Measurements from ENCODE around the gene COL16A1. TPM values are rescaled to one million over a fixed set of nuclear protein-coding genes. Genes with fewer than 3 reads are reported as not detected.

COL16A1 gene
- total RNA-seq, 2 donors from 2014 or later: 0.49 to 0.82 TPM

DNA sequence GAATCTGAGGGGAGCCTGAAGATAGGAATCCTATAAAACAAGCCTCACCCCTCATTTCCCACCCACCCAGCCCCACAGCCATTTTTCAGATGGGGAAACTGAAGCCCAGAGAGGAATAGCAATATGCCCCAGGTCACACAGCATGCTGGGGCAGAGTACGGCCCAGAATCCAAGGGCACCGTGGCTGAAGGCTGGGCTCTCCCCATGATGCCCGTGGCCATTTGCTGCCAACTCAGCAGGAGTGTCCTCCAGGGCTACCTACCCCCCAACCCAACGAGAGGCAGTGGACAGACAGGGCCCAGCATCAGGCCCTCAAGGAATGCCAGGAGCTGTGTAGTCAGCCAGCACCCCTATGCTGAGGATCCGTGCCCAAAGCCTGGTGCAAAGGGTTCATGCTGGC is 8.5 kb downstream of the COL16A1 start:
- ATAC-seq (replicated peaks in 1 of 2) (no peak), DNase-seq (no peak)
- peaks cover 16% of the 10 kb centered on the region for H3K4me1 Mint-ChIP-seq (ENCODE audit: low read depth)
- no peaks in the 10 kb centered on the region for H3K9me3 Mint-ChIP-seq
- H3K4me3 Mint-ChIP-seq: no peak overlapping the region
- H3K27ac Mint-ChIP-seq: no peak overlapping the region
- no peaks in the 10 kb centered on the region for H3K36me3 Mint-ChIP-seq (ENCODE audit: insufficient read depth in 2 of 2)
- H3K27me3 Mint-ChIP-seq (ENCODE audit: low read depth): no peaks in the 10 kb centered on the region

DNA sequence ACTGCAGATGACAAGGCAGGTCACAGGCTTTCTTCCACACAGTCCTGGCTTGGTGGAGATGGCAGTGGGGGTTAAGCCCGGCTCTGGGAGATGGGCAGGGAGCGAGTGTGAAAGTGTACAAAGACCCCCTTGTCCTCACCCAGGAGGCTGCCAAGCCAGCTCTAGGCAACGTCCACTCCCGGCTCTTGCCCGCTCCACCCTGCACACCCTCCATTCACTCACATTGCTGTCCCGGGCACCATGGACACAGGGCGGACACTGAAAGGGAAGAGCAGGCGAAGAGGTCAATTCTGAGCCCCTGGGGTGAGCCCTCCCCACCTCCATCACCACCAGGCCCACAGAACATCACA is 8.9 kb downstream of the COL16A1 start:
- Mint-ChIP-seq H3K27ac (no peak overlapping the region), H3K27me3 (ENCODE audit: low read depth) (no peaks in the 10 kb centered on the region), H3K4me3 (no peak overlapping the region), H3K36me3 (ENCODE audit: insufficient read depth in 2 of 2) (no peaks in the 10 kb centered on the region), H3K9me3 (no peaks in the 10 kb centered on the region), H3K4me1 (ENCODE audit: low read depth) (peaks cover 12% of the 10 kb centered on the region)
- ATAC-seq (replicated peaks in 1 of 2) (no peak), DNase-seq (no peak)

DNA sequence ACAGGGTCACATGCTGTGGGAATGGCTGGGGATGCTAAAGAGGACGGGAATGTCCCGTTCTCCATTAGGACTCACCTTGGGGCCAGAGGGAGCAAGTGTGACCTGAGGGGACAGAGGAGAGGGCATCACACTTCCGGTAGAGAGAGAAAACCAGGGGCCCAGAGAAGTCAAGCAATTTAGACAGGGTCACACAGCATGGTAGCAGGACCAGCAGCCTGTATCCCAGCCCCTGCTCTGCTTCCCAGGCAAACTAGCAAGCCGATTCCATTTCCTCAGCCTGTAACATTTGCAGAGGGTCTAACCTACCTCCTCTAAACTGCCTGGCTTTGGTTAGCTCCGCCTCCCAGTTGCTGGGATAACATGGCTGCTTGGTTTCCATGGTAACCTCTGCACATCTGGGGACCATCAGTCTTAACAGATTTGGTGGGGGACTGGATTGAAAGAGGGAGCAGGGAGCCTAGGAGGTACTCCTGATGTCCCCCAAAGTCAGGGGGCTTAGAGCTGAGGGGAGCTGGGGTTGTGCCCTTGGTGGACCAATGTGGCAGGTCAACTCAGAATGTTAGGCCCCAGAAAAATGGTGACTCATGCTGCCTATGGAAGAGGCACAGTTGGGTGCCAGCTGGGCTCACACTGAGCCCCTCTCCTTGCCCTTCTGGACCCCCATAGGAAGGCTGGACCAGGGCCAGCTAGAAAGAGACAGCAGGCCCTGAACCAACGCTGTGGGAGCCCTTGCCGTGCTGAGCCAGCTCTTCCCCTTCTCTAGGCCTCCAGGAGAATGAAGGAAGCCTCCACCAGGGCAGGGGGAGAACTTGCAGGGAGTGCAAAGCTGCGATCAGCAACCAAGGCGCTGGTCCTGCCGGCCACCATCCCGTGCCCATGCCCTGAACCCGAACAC is 9.5 kb downstream of the COL16A1 start:
- Mint-ChIP-seq H3K27ac (no peak overlapping the region), H3K27me3 (ENCODE audit: low read depth) (no peaks in the 10 kb centered on the region), H3K9me3 (no peaks in the 10 kb centered on the region), H3K4me3 (no peak overlapping the region), H3K4me1 (ENCODE audit: low read depth) (peaks cover 5% of the 10 kb centered on the region), H3K36me3 (ENCODE audit: insufficient read depth in 2 of 2) (no peaks in the 10 kb centered on the region)
- DNase-seq: no peak
- no peak for ATAC-seq (replicated peaks in 1 of 2)

DNA sequence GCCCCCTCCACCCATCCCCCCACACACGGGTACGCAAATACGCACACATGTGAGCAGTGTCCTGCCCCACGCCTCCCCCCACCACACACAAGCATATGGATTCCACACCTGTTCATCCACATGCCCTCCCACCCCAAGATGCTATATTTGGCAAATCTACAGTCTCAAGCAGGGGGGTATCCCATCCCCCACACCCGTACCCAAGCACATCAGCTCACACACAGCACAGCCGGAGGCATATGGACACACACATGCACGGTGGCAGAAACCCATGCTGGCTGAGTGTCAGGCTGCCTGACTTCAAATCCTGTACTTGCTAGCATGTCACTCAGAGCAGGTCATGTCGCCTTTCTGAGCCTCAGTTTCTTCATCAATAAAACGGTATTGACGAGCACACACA is 10.6 kb downstream of the COL16A1 start:
- no peaks in the 10 kb centered on the region for H3K36me3 Mint-ChIP-seq (ENCODE audit: insufficient read depth in 2 of 2)
- no peak overlapping the region for H3K4me3 Mint-ChIP-seq
- no peaks in the 10 kb centered on the region for H3K9me3 Mint-ChIP-seq
- DNase-seq (no peak), ATAC-seq (replicated peaks in 1 of 2) (no peak)
- H3K27me3 Mint-ChIP-seq (ENCODE audit: low read depth): no peaks in the 10 kb centered on the region
- H3K4me1 Mint-ChIP-seq (ENCODE audit: low read depth): no peaks in the 10 kb centered on the region
- H3K27ac Mint-ChIP-seq: no peak overlapping the region

DNA sequence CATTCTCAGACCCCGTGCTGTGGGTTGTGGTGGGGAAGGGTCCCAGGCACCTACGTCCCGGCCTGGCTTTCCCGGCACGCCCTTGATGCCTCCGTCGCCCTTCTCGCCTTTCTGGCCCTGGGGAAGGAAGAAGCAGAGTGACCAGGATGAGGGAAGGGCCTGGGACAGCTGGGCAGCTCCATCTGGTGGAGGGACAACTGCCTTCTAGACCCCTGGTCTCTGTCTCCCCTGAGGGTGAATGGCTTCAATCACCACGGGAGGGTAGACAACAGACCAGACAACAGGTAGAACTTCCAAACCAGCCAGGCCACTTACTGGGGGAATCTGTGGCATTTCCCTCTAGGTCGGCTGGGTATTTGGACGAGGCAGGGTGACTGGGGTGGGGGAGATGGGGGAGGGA is 11.9 kb downstream of the COL16A1 start:
- Mint-ChIP-seq H3K4me3 (no peak overlapping the region), H3K27me3 (ENCODE audit: low read depth) (no peaks in the 10 kb centered on the region), H3K9me3 (no peaks in the 10 kb centered on the region), H3K27ac (no peak overlapping the region), H3K36me3 (ENCODE audit: insufficient read depth in 2 of 2) (no peaks in the 10 kb centered on the region), H3K4me1 (ENCODE audit: low read depth) (no peaks in the 10 kb centered on the region)
- ATAC-seq (replicated peaks in 1 of 2): no peak
- no peak for DNase-seq

DNA sequence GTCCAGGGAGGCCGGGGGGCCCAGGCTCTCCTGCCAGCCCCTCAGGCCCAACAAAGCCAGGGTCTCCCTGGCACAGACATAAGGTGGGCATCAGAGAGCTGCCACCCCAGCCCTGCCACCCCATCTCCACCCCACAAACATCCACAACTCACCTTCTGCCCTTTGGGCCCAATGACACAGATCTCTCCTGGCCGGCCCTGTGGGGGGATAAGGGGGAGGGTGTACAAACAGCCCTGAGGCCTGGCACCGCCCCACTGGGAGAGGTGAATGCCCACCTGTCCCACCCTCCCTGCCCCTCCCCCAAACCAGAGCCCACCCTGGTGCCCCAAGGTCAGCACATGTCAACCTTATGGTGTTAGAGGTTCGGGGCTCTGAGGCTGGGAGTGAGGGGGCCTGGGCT is 12.4 kb downstream of the COL16A1 start:
- H3K4me3 Mint-ChIP-seq: no peak overlapping the region
- H3K4me1 Mint-ChIP-seq (ENCODE audit: low read depth): no peaks in the 10 kb centered on the region
- no peaks in the 10 kb centered on the region for H3K27me3 Mint-ChIP-seq (ENCODE audit: low read depth)
- H3K27ac Mint-ChIP-seq: no peak overlapping the region
- DNase-seq: no peak
- no peak for ATAC-seq (replicated peaks in 1 of 2)
- H3K36me3 Mint-ChIP-seq (ENCODE audit: insufficient read depth in 2 of 2): no peaks in the 10 kb centered on the region
- H3K9me3 Mint-ChIP-seq: no peaks in the 10 kb centered on the region

DNA sequence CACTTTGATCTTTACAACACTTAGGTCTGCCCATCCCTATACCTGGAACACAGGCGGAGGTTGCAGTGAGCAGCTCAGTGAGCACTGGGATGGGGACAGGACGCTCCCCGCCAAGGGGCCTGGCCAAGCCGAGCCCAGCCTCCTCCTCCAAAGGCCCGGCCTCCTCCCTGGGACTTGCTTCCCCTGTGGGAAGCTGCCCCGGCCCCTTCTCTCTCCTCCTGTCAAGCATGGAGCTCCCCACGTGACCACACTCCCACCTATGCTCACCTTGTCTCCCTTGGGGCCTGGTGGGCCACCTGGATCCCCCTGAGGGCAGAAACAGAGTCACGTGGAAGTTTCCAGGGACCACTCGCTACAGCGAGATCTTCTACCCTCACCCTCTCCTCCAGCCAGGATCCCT is 12.9 kb downstream of the COL16A1 start:
- Mint-ChIP-seq H3K27ac (no peak overlapping the region), H3K27me3 (ENCODE audit: low read depth) (no peaks in the 10 kb centered on the region)

DNA sequence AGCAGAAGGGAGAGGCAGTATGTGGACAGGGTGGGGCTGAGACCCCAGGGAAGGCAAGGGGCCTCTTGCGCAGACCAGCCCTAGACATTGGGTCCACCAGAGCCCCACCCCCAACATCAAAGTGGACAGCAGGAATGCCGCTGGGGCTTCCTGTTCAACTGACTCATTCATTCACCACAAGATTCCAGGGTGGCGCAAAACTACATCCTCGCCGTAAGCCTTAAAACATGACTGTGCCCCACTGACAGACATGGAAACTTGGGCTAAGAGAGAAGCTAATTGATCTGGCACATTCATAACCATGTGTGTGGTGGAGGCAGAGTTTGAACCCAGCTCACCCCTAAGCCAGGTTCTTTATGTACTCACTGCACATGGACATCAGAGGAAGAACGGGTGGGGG is 14.0 kb downstream of the COL16A1 start:
- Mint-ChIP-seq H3K27ac (no peak overlapping the region), H3K27me3 (ENCODE audit: low read depth) (no peaks in the 10 kb centered on the region), H3K9me3 (no peaks in the 10 kb centered on the region), H3K4me1 (ENCODE audit: low read depth) (no peaks in the 10 kb centered on the region), H3K36me3 (ENCODE audit: insufficient read depth in 2 of 2) (no peaks in the 10 kb centered on the region), H3K4me3 (no peak overlapping the region)
- ATAC-seq (replicated peaks in 1 of 2) (no peak), DNase-seq (no peak)

More for the DNA sequence above, 12.9 kb downstream of the COL16A1 start:
- Mint-ChIP-seq H3K9me3 (no peaks in the 10 kb centered on the region), H3K4me3 (no peak overlapping the region), H3K36me3 (ENCODE audit: insufficient read depth in 2 of 2) (no peaks in the 10 kb centered on the region), H3K4me1 (ENCODE audit: low read depth) (no peaks in the 10 kb centered on the region)
- DNase-seq: no peak
- ATAC-seq (replicated peaks in 1 of 2): no peak

DNA sequence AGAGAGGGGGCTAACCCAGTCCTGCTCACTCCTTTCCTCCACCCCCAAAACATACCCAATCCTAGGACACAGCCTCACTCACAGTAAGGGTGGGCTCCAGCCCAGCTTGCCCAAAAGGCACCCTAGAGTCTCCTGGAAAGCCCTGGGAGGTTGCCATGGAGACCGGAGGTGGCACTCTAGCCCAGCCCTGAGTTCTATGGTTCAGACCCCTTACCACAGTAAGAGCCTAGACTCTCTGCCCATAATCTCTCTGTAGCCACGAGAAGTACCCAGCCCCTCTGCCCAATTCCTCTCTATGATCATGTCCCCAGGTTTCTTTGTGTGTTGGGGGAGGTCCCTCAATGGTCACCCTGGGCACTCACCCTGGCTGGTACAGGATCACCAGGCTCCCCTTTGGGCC is 14.4 kb downstream of the COL16A1 start:
- H3K4me3 Mint-ChIP-seq: no peak overlapping the region
- no peaks in the 10 kb centered on the region for H3K36me3 Mint-ChIP-seq (ENCODE audit: insufficient read depth in 2 of 2)
- ATAC-seq (replicated peaks in 1 of 2): no peak
- H3K9me3 Mint-ChIP-seq: no peaks in the 10 kb centered on the region
- H3K27me3 Mint-ChIP-seq (ENCODE audit: low read depth): no peaks in the 10 kb centered on the region
- no peak overlapping the region for H3K27ac Mint-ChIP-seq
- no peak for DNase-seq
- H3K4me1 Mint-ChIP-seq (ENCODE audit: low read depth): no peaks in the 10 kb centered on the region

DNA sequence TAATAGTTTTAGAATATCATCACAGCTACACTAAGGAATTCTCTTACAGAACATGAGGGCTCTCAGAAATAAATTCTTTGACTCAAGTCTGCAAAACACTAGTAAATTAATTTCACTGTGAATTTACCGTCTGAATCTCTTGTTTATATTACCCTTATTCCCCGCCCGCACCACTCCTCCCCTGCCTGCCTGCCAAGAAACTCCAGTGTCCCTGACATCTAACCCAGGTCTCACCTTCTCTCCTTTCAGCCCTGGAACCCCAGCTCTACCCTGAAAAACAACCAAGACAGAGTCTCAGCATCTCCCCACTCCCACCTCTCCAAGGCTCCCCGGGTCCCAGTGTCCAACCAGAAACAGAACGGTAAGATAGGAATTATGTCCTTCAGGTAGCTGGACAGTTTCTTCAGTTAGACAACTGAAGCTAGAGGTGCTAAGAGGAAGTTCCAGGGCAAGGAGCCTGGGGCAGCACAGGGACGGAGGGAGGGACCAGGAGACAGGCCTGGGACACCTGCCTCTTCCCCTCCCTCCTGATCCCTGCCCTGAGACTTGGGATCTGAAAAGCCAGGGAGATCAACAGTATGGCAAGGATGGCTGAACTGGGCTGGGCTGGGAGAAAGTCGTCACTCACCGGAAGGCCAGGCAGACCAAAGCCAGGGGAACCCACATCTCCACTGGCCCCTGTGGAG is 15.4 kb downstream of the COL16A1 start:
- Mint-ChIP-seq H3K4me1 (ENCODE audit: low read depth) (no peaks in the 10 kb centered on the region), H3K27me3 (ENCODE audit: low read depth) (no peaks in the 10 kb centered on the region), H3K27ac (no peak overlapping the region), H3K9me3 (no peaks in the 10 kb centered on the region), H3K4me3 (no peak overlapping the region), H3K36me3 (ENCODE audit: insufficient read depth in 2 of 2) (no peaks in the 10 kb centered on the region)
- DNase-seq: no peak
- ATAC-seq (replicated peaks in 1 of 2): no peak

DNA sequence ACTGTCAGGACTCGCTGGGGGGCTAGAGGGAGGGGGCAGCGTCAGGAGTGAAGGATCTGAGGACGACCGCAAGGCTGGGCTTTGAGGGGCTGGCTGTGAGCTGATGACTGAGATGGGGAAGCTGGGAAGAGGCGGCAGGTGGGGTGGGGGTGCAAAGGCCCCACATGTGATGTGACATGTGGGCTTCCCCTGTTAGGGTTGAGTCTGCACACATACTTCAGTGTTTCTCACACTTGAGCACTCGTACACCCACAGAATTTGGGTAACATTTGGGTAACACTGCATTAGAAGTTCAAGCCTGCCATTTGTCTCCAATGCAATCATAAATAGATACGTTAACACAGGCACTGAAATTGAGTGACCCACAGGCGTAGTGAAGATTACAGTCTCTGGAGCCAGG is 16.2 kb downstream of the COL16A1 start:
- no peaks in the 10 kb centered on the region for H3K9me3 Mint-ChIP-seq
- H3K4me1 Mint-ChIP-seq (ENCODE audit: low read depth): no peaks in the 10 kb centered on the region
- DNase-seq (no peak), ATAC-seq (replicated peaks in 1 of 2) (no peak)
- H3K27me3 Mint-ChIP-seq (ENCODE audit: low read depth): no peaks in the 10 kb centered on the region
- H3K4me3 Mint-ChIP-seq: no peak overlapping the region
- no peak overlapping the region for H3K27ac Mint-ChIP-seq
- no peaks in the 10 kb centered on the region for H3K36me3 Mint-ChIP-seq (ENCODE audit: insufficient read depth in 2 of 2)

DNA sequence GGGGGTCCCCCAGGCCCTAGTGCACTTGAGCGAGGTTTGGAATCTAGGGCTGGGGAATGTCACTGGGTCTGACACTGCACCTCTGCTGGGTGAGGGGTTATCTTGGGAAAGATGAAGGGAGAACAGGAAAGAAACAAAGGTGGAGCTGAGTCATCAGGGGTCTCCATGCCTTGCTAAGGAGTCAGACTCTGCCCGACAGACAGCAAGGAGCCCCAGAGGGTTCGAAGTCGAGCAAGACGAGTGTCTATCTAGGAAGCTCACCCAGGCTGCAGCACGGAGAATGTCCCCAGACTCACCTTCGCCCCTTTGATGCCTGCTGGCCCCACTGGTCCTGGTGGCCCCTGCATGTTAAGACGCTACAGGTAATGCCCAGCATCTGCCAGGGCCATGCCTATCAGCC is 18.0 kb downstream of the COL16A1 start:
- Mint-ChIP-seq H3K4me3 (no peak overlapping the region), H3K4me1 (ENCODE audit: low read depth) (no peaks in the 10 kb centered on the region), H3K9me3 (no peaks in the 10 kb centered on the region), H3K27ac (no peak overlapping the region), H3K36me3 (ENCODE audit: insufficient read depth in 2 of 2) (no peaks in the 10 kb centered on the region), H3K27me3 (ENCODE audit: low read depth) (no peaks in the 10 kb centered on the region)
- no peak for DNase-seq
- no peak for ATAC-seq (replicated peaks in 1 of 2)

DNA sequence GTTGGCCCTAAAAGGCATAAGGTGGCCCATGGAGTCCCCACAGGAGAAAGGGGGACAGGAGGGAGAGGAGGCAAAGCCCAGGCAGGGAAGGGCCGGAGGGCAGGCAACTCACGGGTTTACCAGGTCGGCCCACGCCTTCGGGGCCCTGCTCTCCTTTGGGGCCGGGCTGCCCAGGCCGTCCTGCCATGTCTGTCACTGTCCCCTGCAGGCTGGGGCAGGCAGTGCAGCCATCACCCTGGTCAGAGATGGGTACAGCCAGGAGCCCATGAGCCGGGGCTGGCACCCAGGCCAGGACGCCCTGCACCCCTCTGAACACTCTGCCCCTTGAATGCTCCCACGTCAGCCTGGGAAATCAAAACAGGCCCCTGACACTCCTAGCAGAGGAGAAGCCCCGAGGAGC is 19.8 kb downstream of the COL16A1 start:
- no peak overlapping the region for H3K27ac Mint-ChIP-seq
- no peaks in the 10 kb centered on the region for H3K4me1 Mint-ChIP-seq (ENCODE audit: low read depth)
- H3K4me3 Mint-ChIP-seq: no peak overlapping the region
- H3K9me3 Mint-ChIP-seq: no peaks in the 10 kb centered on the region
- no peaks in the 10 kb centered on the region for H3K36me3 Mint-ChIP-seq (ENCODE audit: insufficient read depth in 2 of 2)
- DNase-seq (peak in 1 of 2 donors; percentile 20), ATAC-seq (replicated peaks in 1 of 2) (peak; percentile 38 to 40)
- H3K27me3 Mint-ChIP-seq (ENCODE audit: low read depth): no peaks in the 10 kb centered on the region

DNA sequence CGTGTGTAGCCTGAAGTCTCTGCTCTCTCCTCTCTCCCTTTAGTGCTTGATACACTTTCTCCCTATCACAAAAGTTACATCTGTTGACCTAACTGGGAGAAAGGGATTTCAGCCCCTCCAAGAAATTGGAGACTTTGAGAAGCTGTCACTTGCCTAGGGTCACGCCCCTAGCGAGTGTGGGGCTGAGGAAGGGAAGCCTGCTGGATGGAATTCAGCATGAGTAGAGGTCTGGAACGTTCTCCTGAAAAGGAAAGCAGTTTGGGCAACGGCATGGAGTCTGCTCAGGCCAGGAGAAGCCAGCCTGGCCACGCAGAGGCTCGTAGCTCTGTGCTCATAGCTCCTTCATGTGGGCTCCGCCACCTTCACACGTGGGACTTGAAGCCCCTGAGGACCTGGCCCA is 22.4 kb downstream of the COL16A1 start:
- ATAC-seq (replicated peaks in 1 of 2): no peak

More for the DNA sequence above, 22.4 kb downstream of the COL16A1 start:
- Mint-ChIP-seq H3K27ac (no peak overlapping the region), H3K9me3 (no peaks in the 10 kb centered on the region), H3K36me3 (ENCODE audit: insufficient read depth in 2 of 2) (no peaks in the 10 kb centered on the region), H3K27me3 (ENCODE audit: low read depth) (no peaks in the 10 kb centered on the region), H3K4me3 (no peak overlapping the region), H3K4me1 (ENCODE audit: low read depth) (no peaks in the 10 kb centered on the region)
- DNase-seq: no peak

Data from activated T-cell treated with anti-CD3 and anti-CD28 coated beads, Interleukin-2, amount 50 U/mL, for 72 hours (primary cell).